ENCODE data around the gene MAP2K1. TPM values are rescaled to one million over a fixed set of nuclear protein-coding genes. Genes with fewer than 3 reads are reported as not detected.

Gene MAP2K1
- polyA plus RNA-seq, 1 donor (not counting 4 experiments of a cell fraction or from before 2014, with no cell fraction given) = 73.8 TPM

GRCh38 chr15:66503780-66504562 is 117.3 kb downstream of the MAP2K1 start:
- DNase-seq (ENCODE audit: low read depth, low spot score) (no peak), FAIRE-seq (no peak)
- Histone ChIP-seq H3K4me1 (ENCODE audit: control insufficient read depth, extremely low read depth, insufficient read depth, low read length) (peaks cover 17% of the 10 kb centered on the region), H3K9me1 (ENCODE audit: control insufficient read depth, extremely low read depth, insufficient read depth, low read length) (no peaks in the 10 kb centered on the region), H3K36me3 (ENCODE audit: control insufficient read depth in 2 of 2, extremely low read depth in 1 of 2, insufficient read depth in 2 of 2, low read length in 2 of 2) (peaks cover 22 to 36% of the 10 kb centered on the region in 2 experiments), H2AFZ (ENCODE audit: control insufficient read depth, low read length) (peak overlapping the region; percentile 94), H3K27me3 (ENCODE audit: control insufficient read depth, extremely low read depth, insufficient read depth, low read length) (no peaks in the 10 kb centered on the region), H4K20me1 (ENCODE audit: control insufficient read depth, extremely low read depth, insufficient read depth, low read length) (peaks cover 13% of the 10 kb centered on the region), H3K9ac (ENCODE audit: control insufficient read depth, extremely low read depth, insufficient read depth, low read length) (peak overlapping the region; percentile 98), H3K27ac (ENCODE audit: control insufficient read depth, insufficient read depth, low read length) (peak overlapping the region; percentile 99), H3K4me3 (ENCODE audit: control insufficient read depth in 2 of 3, extremely low read depth in 1 of 3, insufficient read depth in 2 of 3, low read depth in 1 of 3, low read length in 3 of 3) (peak overlapping the region; percentile 89 to 99 (median 98)), H3K4me2 (ENCODE audit: control insufficient read depth, extremely low read depth, insufficient read depth, low read depth, low read length) (peak overlapping the region; percentile 92), H3K9me3 (ENCODE audit: control insufficient read depth, low read depth, low read length) (no peaks in the 10 kb centered on the region), H3K79me2 (ENCODE audit: control insufficient read depth, insufficient read depth, low read length) (peaks cover 76% of the 10 kb centered on the region)
- dilution Hi-C loops (cut with MboI; ENCODE audit: extremely low pct_ligation_motif_present, low sequenced_read_pairs) = no loop called here
- TF ChIP-seq CTCF (optimal IDR thresholded peaks at IDR 0.05 in 1 of 3, IDR thresholded peaks at IDR 0.05 in 1 of 3, conservative IDR thresholded peaks at IDR 0.05 in 1 of 3; ENCODE audit: extremely low read depth in 1 of 3, insufficient read depth in 2 of 3, low read length in 3 of 3) = no peak
- no peak for TF ChIP-seq EZH2 (IDR thresholded peaks at IDR 0.05; ENCODE audit: low read length)

GRCh38 chr15:66504563-66505429 is 118.1 kb downstream of the MAP2K1 start, which contains the start of the genes RPL4 and ZWILCH:
Gene RPL4, minus strand, starts transcription at chr15:66504855. Its CDS starts 65 bp downstream, at chr15:66504790.
Gene ZWILCH, plus strand, starts transcription at chr15:66505326. Its CDS starts 13 bp downstream, at chr15:66505339.
- Histone ChIP-seq H3K27ac (ENCODE audit: control insufficient read depth, insufficient read depth, low read length) (peak within 1 kb of the TSS; percentile 99), H3K79me2 (ENCODE audit: control insufficient read depth, insufficient read depth, low read length) (peaks cover 76% of the 10 kb centered on the region), H4K20me1 (ENCODE audit: control insufficient read depth, extremely low read depth, insufficient read depth, low read length) (peaks cover 12% of the 10 kb centered on the region), H3K4me3 (ENCODE audit: control insufficient read depth in 2 of 3, extremely low read depth in 1 of 3, insufficient read depth in 2 of 3, low read depth in 1 of 3, low read length in 3 of 3) (peak within 1 kb of the TSS; percentile 89 to 99 (median 98)), H3K9me1 (ENCODE audit: control insufficient read depth, extremely low read depth, insufficient read depth, low read length) (no peaks in the 10 kb centered on the region), H3K36me3 (ENCODE audit: control insufficient read depth in 2 of 2, extremely low read depth in 1 of 2, insufficient read depth in 2 of 2, low read length in 2 of 2) (peaks cover 20 to 30% of the 10 kb centered on the region in 2 experiments), H3K9ac (ENCODE audit: control insufficient read depth, extremely low read depth, insufficient read depth, low read length) (peak within 1 kb of the TSS; percentile 98), H3K4me2 (ENCODE audit: control insufficient read depth, extremely low read depth, insufficient read depth, low read depth, low read length) (peak within 1 kb of the TSS; percentile 92), H3K27me3 (ENCODE audit: control insufficient read depth, extremely low read depth, insufficient read depth, low read length) (no peaks in the 10 kb centered on the region), H2AFZ (ENCODE audit: control insufficient read depth, low read length) (peak within 1 kb of the TSS; percentile 94), H3K4me1 (ENCODE audit: control insufficient read depth, extremely low read depth, insufficient read depth, low read length) (peaks cover 17% of the 10 kb centered on the region), H3K9me3 (ENCODE audit: control insufficient read depth, low read depth, low read length) (no peaks in the 10 kb centered on the region)
- TF ChIP-seq EZH2 (IDR thresholded peaks at IDR 0.05; ENCODE audit: low read length) = no peak
- TF ChIP-seq CTCF (optimal IDR thresholded peaks at IDR 0.05 in 1 of 3, IDR thresholded peaks at IDR 0.05 in 1 of 3, conservative IDR thresholded peaks at IDR 0.05 in 1 of 3; ENCODE audit: extremely low read depth in 1 of 3, insufficient read depth in 2 of 3, low read length in 3 of 3) = no peak
- FAIRE-seq (no peak), DNase-seq (ENCODE audit: low read depth, low spot score) (no peak)
- dilution Hi-C loops (cut with MboI; ENCODE audit: extremely low pct_ligation_motif_present, low sequenced_read_pairs) = no loop called here
